HG02759 (cell line): ENCODE measurements around the gene RANBP2.

Source experiments
- ATAC-seq: cut with Tn5 transposase; IDR thresholded peaks from one replicate; pipeline ENCODE4 v1.9.1; 2021; ENCODE audit warnings: mild to moderate bottlenecking, moderate library complexity; ENCODE audit not compliant: unreplicated experiment

The RANBP2 gene

DNA sequence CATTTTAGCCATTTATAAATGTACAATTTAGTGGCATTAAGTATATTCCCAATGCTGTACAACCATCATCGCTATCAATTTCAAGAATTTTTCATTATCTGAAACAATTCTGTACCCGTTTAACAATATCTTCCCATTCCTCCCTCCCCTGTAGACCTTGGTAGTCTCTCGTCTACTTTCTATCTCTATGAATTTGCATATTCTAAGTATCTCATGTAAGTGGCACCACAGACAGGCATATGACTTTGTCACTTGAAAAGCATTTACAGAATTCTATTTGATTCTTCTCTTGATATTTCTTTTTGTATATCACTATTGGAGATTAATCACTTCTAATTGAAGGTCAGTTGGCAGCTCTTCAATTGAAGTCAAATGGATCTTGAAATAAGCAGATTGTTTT lies 115.3 kb downstream of the RANBP2 start:
- no peak for ATAC-seq

DNA sequence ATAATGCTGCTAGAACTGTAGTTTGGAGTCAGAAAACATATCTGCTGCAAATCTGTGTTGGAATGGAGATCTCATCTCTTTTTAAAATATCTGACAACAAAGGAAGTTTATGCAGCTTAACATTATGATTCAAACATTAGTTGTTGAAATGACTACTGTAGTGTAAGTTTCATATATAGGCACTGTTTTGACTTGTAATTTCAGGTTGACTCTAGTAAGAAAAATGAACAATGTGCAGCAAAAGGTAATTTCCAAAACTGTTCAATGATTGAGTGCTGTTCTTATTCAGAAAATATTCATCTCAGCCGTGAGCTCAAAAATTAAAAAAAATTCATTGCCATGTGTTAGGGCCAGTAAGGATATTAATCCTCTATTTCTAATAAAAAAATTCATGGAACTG lies 115.8 kb downstream of the RANBP2 start:
- no peak for ATAC-seq
